Ectodermal cell (in vitro differentiated cells): ENCODE measurements around the gene KTN1.

ENCODE experiments used
- H3K27ac ChIP-seq: 2 replicates; pipeline ENCODE4 v1.7.0; 2013; ENCODE audit warnings: mild to moderate bottlenecking, low read depth, low read length; ENCODE audit not compliant: insufficient read depth, poor library complexity, severe bottlenecking
- H3K27me3 ChIP-seq: 2 replicates; pipeline ENCODE4 v1.7.0; 2013; ENCODE audit warnings: mild to moderate bottlenecking, low read length; ENCODE audit not compliant: insufficient read depth, control insufficient read depth, poor library complexity, severe bottlenecking
- H3K36me3 ChIP-seq: one replicate; pipeline ENCODE4 v1.7.0; 2013; ENCODE audit warnings: low read length; ENCODE audit not compliant: control insufficient read depth, insufficient read depth
- H3K4me1 ChIP-seq: one replicate; pipeline ENCODE4 v1.7.0; 2013; ENCODE audit warnings: low read length; ENCODE audit not compliant: control insufficient read depth, insufficient read depth
- H3K4me3 ChIP-seq: 2 replicates; pipeline ENCODE4 v1.7.0; 2013; ENCODE audit warnings: low read depth, low read length, control low read depth; ENCODE audit not compliant: insufficient read depth
- H3K9me3 ChIP-seq: 2 replicates; pipeline ENCODE4 v1.7.0; 2013; ENCODE audit warnings: mild to moderate bottlenecking, low read length, moderate library complexity; ENCODE audit not compliant: control insufficient read depth
- WGBS, 2 experiments: methylation state at CpG; one replicate each; pipeline ENCODE4 v1.1.7; 2013; ENCODE audit warnings: missing lambda C conversion rate in 2 of 2; 5-methylcytosine and 5-hydroxymethylcytosine counted together

The KTN1 gene

DNA sequence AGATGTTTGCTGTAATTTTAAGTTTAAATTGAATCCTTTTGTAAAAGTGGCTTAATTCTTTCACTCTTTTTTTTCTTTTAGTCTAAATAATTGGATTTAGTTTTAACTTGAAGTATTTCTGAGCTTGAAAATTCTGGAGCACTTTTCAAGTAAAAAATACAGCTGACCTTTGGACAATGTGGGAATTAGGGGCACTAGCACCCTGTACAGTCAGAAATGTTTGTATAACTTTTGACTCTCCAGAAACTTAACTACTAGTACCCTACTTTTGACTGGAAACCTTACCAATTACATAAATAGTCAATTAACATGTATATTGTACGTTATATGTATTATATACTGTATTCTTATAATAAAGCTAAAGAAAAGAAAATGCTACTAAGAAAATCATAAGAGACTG lies 7.8 kb downstream of the KTN1 start:
- H3K27me3 ChIP-seq: no peaks in the 10 kb centered on the region
- H3K4me3 ChIP-seq: no peak overlapping the region
- H3K36me3 ChIP-seq: no peaks in the 10 kb centered on the region
- no peak overlapping the region for H3K27ac ChIP-seq
- no peaks in the 10 kb centered on the region for H3K4me1 ChIP-seq
- H3K9me3 ChIP-seq: no peaks in the 10 kb centered on the region
- WGBS, 2 experiments: no CpG with 5 or more reads among the region's 1 CpG

DNA sequence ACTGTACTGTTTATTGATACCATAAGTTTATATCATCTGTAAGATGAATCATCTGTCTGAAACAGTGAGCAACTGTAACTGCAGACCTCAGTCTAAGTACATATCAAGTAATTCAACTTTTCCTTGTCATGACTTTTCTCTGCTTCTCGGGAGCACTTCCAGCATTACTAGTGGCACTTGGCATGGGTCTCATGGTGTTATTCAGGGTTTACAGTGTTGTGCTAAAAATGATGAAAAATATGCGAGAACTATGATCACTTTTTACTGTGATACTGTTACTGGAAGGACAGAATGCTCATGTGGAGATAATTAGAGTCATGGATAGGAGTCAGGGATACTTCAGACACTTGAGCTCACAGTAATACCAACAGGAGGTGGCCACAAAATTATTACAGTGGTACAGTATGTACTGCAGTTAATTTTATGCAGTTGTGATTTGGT lies 8.3 kb downstream of the KTN1 start:
- WGBS, 2 experiments: 94 to 97% methylated on average over 2 of the region's 2 CpGs

DNA sequence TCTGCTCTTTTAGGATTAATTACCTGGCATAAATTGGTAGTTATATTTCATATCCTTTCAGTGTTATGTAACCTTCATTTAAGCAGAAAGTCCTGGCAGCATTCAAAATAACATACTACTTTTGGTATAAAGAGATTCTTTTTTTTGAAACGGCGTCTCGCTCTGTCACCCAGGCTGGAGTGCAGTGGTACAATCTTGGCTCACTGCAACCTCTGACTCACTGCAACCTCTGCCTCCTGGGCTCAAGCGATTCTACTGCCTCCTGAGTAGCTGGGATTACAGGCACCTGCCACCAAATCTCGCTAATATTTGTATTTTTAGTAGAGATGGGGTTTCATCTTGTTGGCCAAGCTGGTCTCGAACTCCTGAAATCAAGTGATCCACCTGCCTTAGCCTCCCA lies 9.2 kb downstream of the KTN1 start:
- Histone ChIP-seq H3K9me3 (no peaks in the 10 kb centered on the region), H3K4me1 (no peaks in the 10 kb centered on the region), H3K27ac (no peak overlapping the region), H3K27me3 (no peaks in the 10 kb centered on the region), H3K4me3 (no peak overlapping the region), H3K36me3 (no peaks in the 10 kb centered on the region)
- 90 to 94% methylated on average over 6 of the region's 6 CpGs for WGBS, 2 experiments

More for the DNA sequence above, 8.3 kb downstream of the KTN1 start:
- Histone ChIP-seq H3K4me3 (no peak overlapping the region), H3K4me1 (no peaks in the 10 kb centered on the region), H3K9me3 (no peaks in the 10 kb centered on the region), H3K27me3 (no peaks in the 10 kb centered on the region), H3K27ac (no peak overlapping the region), H3K36me3 (no peaks in the 10 kb centered on the region)

DNA sequence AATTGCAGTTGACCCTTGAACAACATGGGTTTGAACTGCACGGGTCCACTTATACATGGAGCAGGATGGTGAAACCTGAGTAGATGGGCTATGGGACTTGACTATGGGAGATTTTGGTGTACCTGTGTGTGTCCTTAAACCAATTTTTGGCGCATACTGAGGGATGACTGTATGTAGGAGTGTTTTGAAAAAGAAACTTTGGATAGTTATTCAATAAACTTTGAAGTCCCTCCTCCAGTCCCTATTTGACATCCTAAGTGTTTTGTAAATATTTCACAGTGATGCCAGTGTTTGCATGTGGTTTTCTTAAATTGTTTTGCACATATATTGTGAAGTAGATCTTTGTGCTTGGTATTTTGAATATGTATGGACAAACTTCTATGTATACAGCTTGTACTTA lies 12.4 kb downstream of the KTN1 start:
- Histone ChIP-seq H3K4me3 (no peak overlapping the region), H3K9me3 (no peaks in the 10 kb centered on the region), H3K4me1 (no peaks in the 10 kb centered on the region), H3K36me3 (no peaks in the 10 kb centered on the region), H3K27me3 (no peaks in the 10 kb centered on the region), H3K27ac (no peak overlapping the region)
- WGBS, 2 experiments: 90 to 94% methylated on average over 2 of the region's 2 CpGs

DNA sequence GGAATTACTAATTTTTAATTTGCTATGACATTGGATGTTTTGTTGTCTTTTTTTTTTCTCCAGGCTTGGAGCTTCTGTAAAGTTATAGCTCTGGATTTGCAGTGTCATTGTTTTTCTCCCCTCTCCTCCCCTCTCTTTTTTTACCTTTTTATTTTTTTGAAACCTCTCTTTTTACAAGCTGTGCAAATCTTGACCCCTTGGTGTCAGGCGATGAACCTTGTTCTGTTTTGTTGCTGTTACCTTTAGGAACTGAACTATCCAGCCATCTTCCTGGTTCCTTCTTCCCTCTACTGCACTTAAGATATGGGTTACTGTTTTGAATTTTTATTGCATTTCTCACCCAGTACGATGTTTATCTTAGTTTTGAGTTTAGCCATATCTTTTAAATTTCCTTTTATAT lies 13.7 kb downstream of the KTN1 start:
- H3K9me3 ChIP-seq: no peaks in the 10 kb centered on the region
- no peaks in the 10 kb centered on the region for H3K36me3 ChIP-seq
- 73 to 84% methylated on average over 1 of the region's 2 CpGs for WGBS, 2 experiments
- no peak overlapping the region for H3K27ac ChIP-seq
- H3K4me1 ChIP-seq: no peaks in the 10 kb centered on the region
- no peak overlapping the region for H3K4me3 ChIP-seq
- no peaks in the 10 kb centered on the region for H3K27me3 ChIP-seq

DNA sequence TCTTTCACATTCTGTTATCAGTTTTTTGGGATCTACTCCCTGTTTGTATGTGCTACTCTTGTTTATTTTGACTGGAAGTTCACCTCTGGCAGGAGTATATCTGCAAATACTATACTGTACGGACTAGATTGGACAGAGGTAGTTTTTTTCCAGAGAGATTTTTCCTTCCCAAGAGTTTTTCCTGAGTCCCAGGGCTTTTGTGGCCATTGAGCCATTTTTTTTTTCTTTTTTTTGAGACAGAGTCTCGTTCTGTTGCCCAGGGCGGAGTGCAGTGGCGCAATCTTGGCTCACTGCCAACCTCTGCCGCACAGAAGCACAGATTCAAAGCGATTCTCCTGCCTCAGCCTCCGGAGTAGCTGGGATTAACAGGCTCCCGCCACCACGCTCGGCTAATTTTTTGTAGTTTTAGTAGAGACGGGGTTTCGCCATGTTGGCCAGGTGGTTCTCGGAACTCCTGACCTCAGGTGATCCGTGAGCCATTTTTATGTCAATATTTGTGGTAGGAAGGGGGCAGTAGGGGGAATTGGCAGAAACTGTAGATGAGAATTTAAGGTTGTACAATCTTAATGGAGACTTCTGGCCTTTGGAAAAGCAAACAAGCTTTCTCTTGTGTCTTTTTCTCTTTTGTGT lies 19.4 kb downstream of the KTN1 start:
- 92 to 95% methylated on average over 14 of the region's 14 CpGs for WGBS, 2 experiments
- H3K27me3 ChIP-seq: no peaks in the 10 kb centered on the region
- no peaks in the 10 kb centered on the region for H3K9me3 ChIP-seq
- no peaks in the 10 kb centered on the region for H3K4me1 ChIP-seq
- H3K36me3 ChIP-seq: no peaks in the 10 kb centered on the region
- H3K4me3 ChIP-seq: no peak overlapping the region
- H3K27ac ChIP-seq: no peak overlapping the region

DNA sequence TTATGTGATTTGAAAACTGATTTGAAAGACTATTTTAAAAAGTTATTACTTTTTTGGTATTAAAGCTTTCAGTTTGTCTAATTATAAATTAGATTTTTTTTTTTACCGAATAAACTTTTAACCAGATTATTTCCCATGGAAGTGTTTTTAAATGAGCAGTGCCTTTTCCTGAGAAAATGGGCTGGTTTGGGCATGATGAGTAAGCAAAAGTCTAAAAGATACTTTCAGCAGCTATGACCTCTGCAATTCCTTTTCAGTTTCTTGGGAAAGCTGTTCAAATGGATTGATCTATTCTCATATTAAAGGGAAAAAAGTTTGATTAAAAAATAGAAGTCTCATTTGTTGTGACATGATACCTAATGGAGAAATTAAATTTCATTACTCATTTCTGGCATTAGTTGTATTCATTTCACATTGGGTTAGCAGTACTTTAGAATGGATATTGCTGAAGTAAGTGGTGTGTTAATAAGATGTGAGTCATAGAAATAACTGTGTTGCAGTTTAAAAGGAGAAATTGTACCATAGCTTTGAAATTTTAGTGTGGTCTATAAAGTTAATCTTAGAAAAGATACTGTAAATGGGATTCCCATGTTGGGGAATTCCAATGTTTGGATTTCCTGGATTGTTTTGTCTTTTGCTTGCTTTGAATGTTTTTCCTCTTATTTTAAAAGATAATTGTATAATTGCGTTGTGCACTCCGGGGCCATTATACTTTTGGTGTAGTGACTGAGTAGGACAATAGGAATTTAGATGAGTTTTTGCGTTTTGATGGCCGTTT lies 21.0 kb downstream of the KTN1 start:
- WGBS, 2 experiments: 95 to 100% methylated on average over 4 of the region's 5 CpGs
- H3K4me1 ChIP-seq: peaks cover 3% of the 10 kb centered on the region
- H3K4me3 ChIP-seq: no peak overlapping the region
- H3K9me3 ChIP-seq: no peaks in the 10 kb centered on the region
- no peaks in the 10 kb centered on the region for H3K36me3 ChIP-seq
- no peak overlapping the region for H3K27ac ChIP-seq
- H3K27me3 ChIP-seq: no peaks in the 10 kb centered on the region

DNA sequence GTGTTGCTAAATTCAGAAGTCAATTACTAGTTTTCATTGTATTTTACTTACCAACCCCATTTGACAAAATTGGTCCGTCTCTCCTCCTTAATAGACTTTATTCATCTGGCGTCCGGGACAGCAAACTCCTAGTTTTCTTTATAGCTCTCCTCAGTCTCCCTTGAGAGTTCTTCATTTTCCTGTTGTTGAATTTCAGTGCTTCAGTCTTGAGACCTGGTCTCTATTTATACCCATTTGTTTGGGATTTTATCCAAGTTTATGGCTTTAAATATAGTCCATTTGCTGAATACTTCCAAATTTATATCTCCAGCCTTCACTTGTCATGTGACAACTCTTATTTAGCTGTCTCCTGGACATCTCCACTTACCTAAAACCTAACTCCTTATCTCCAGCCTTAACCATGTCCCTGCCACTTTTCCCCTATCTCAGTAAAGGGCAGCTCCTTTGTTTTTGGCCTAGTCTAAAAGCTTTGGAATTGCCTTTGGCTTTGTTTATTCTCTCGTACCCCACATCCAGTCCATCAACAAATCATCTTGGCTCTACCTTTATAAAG lies 23.5 kb downstream of the KTN1 start:
- WGBS, 2 experiments: 92 to 94% methylated on average over 4 of the region's 4 CpGs

DNA sequence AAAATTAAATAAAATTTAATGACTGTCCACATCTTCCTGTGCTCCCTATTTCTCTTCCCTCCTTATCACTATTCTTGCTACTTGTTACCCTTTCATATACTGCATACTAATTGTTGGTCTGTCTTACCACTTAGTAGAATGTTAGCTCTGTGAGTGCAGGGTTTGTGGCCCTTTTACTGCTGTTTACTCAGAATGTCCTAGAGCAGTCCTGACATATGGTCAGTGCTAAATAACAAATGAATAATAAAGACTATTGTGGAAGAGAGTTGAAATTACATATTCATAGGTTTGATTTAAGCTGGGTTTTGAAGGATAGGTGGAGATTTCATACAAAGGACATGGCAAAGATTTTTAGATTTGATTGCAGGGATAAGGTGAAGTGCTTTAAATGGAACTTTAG lies 24.5 kb downstream of the KTN1 start:
- H3K9me3 ChIP-seq: no peaks in the 10 kb centered on the region
- H3K36me3 ChIP-seq: no peaks in the 10 kb centered on the region
- peaks cover 7% of the 10 kb centered on the region for H3K4me1 ChIP-seq
- H3K4me3 ChIP-seq: no peak overlapping the region
- no peaks in the 10 kb centered on the region for H3K27me3 ChIP-seq
- H3K27ac ChIP-seq: no peak overlapping the region

More for the DNA sequence above, 23.5 kb downstream of the KTN1 start:
- no peaks in the 10 kb centered on the region for H3K27me3 ChIP-seq
- peaks cover 7% of the 10 kb centered on the region for H3K4me1 ChIP-seq
- no peak overlapping the region for H3K27ac ChIP-seq
- no peak overlapping the region for H3K4me3 ChIP-seq
- no peaks in the 10 kb centered on the region for H3K9me3 ChIP-seq
- no peaks in the 10 kb centered on the region for H3K36me3 ChIP-seq

DNA sequence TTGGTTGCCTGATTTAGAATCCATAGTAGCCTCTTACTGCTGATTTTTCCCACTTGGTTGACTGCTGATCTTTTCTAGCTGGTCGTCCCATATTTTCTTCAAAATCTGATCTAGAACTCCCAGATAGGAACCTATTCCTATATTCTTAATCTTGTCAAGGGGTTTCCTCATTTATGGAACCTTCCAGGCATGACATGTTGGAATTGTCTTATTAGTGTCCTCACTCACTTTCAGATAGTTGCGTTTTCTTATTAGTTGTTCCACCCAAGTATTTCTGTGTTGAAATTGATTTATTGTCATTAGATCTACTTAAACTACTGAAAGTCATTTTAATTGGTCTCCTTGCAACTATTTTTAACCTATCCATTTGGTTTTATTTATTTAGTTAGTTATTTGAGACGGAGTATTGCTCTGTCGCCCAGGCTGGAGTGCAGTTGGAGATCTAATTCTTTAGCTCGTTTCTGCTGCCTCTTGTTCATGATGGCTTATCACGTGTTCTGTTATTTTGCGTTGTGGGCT lies 25.0 kb downstream of the KTN1 start:
- Histone ChIP-seq H3K27me3 (no peaks in the 10 kb centered on the region), H3K9me3 (no peaks in the 10 kb centered on the region), H3K4me1 (peaks cover 10% of the 10 kb centered on the region), H3K4me3 (no peak overlapping the region), H3K27ac (no peak overlapping the region), H3K36me3 (no peaks in the 10 kb centered on the region)
- WGBS, 2 experiments: 88 to 96% methylated on average over 6 to 7 of the region's 7 CpGs
